SU-DHL-6 (cell line): ENCODE measurements around the gene LSP1.

Experiments
- CTCF ChIP-seq: fragments of 200-600 bp; sonication (generic); IDR thresholded peaks from one replicate; pipeline ENCODE4 v1.5.1; 2017; ENCODE audit warnings: antibody characterized with exemption, mild to moderate bottlenecking, low read length, moderate library complexity; ENCODE audit not compliant: insufficient read depth, poor library complexity, severe bottlenecking
- EZH2phosphoT487 ChIP-seq: fragments of 200-600 bp; sonication (generic), shearing (Covaris generic); conservative IDR thresholded peaks from 2 replicates; pipeline ENCODE4 v1.6.1; 2018; ENCODE audit warnings: mild to moderate bottlenecking, antibody characterized with exemption, low read length, moderate library complexity, mixed read lengths

- TF ChIP-seq CTCF (no peak), EZH2phosphoT487 (no peak)
Observed at GRCh38 chr11:1857064-1857463, 4.2 kb downstream of the LSP1 start.
